GM23248 (cell line): ENCODE data around the gene CEP350. TPM values are rescaled to one million over a fixed set of nuclear protein-coding genes. Genes with fewer than 3 reads are reported as not detected.
"Not testable (repeated sequence)": the region's sequence is repeated elsewhere in the genome, so short reads cannot be mapped to it uniquely, and the experiment has no call there.

Source experiments
- DNase-seq: peaks from one replicate; pipeline ENCODE4 v3.0.0-alpha.2; 2015
- H2AFZ ChIP-seq: fragments of 200-600 bp; sonication (generic); 2 replicates; pipeline ENCODE4 v1.6.1; 2016; ENCODE audit warnings: antibody characterized with exemption
- H3F3A ChIP-seq: fragments of 200-600 bp; sonication (generic); 2 replicates; pipeline ENCODE4 v1.6.1; 2016; ENCODE audit warnings: mild to moderate bottlenecking, antibody characterized with exemption, mixed run types; ENCODE audit not compliant: insufficient read depth
- H3K27ac ChIP-seq: fragments of 200-600 bp; sonication (generic); 2 replicates; pipeline ENCODE4 v1.5.1; 2016; ENCODE audit warnings: mild to moderate bottlenecking
- H3K27me3 ChIP-seq: fragments of 200-600 bp; sonication (generic); replicated peaks from 2 replicates; pipeline ENCODE4 v1.6.1; 2016; ENCODE audit warnings: mild to moderate bottlenecking; ENCODE audit not compliant: insufficient read depth
- H3K36me3 ChIP-seq: fragments of 200-600 bp; sonication (generic); 2 replicates; pipeline ENCODE4 v1.6.1; 2016; ENCODE audit warnings: low read depth, mild to moderate bottlenecking
- H3K4me1 ChIP-seq: fragments of 200-600 bp; sonication (generic); 2 replicates; pipeline ENCODE4 v1.6.1; 2016; ENCODE audit warnings: mild to moderate bottlenecking; ENCODE audit not compliant: insufficient read depth
- H3K4me2 ChIP-seq: fragments of 200-600 bp; sonication (generic); one replicate; pipeline ENCODE4 v1.6.1; 2016; ENCODE audit warnings: mild to moderate bottlenecking; ENCODE audit not compliant: unreplicated experiment
- H3K4me3 ChIP-seq: fragments of 200-600 bp; sonication (generic); 2 replicates; pipeline ENCODE4 v1.5.1; 2016; ENCODE audit warnings: mild to moderate bottlenecking
- H3K79me2 ChIP-seq: fragments of 200-600 bp; sonication (generic); 2 replicates; pipeline ENCODE4 v1.6.1; 2016; ENCODE audit warnings: mild to moderate bottlenecking; ENCODE audit not compliant: insufficient read depth
- H3K9ac ChIP-seq: fragments of 200-600 bp; sonication (generic); 2 replicates; pipeline ENCODE4 v1.6.1; 2016; ENCODE audit warnings: mild to moderate bottlenecking
- H3K9me2 ChIP-seq: fragments of 200-600 bp; sonication (generic); 2 replicates; pipeline ENCODE4 v1.6.1; 2016; ENCODE audit warnings: mixed run types, mild to moderate bottlenecking, moderate library complexity; ENCODE audit not compliant: insufficient read depth
- H3K9me3 ChIP-seq: fragments of 200-600 bp; sonication (generic); one replicate; pipeline ENCODE4 v1.6.1; 2017; ENCODE audit warnings: low read depth
- H4K20me1 ChIP-seq: fragments of 200-600 bp; sonication (generic); 2 replicates; pipeline ENCODE4 v1.6.0; 2016; ENCODE audit not compliant: insufficient read depth
- EZH2 ChIP-seq: fragments of 200-600 bp; sonication (generic); IDR thresholded peaks from 2 replicates; pipeline ENCODE4 v1.6.1; 2018; ENCODE audit warnings: antibody characterized with exemption, mild to moderate bottlenecking; ENCODE audit not compliant: insufficient read depth, poor library complexity, severe bottlenecking
- EZH2phosphoT487 ChIP-seq: fragments of 200-600 bp; sonication (generic); IDR thresholded peaks from 2 replicates; pipeline ENCODE4 v1.6.1; 2018; ENCODE audit warnings: antibody characterized with exemption, moderate library complexity, mild to moderate bottlenecking, low read depth; ENCODE audit not compliant: insufficient read depth
- WGBS, 2 experiments: methylation state at CpG; one replicate each; pipeline ENCODE4 v1.1.6; 2015 to 2017; ENCODE audit warnings: low lambda C conversion rate in 2 of 2, low coverage in 1 of 2; ENCODE audit errors: missing lambda C conversion rate in 2 of 2; 5-methylcytosine and 5-hydroxymethylcytosine counted together
- in situ Hi-C: fragments of 300-500 bp; cut with MboI; formaldehyde crosslinking; loops from 2 replicates; pipeline ENCODE4 v1.15.0; 2020
- polyA plus RNA-seq: library from polyadenylated mRNA; unstranded; fragments of >200 nt; fragmentation: Nextera tagmentation; extraction: Ambion mirVana; gene quantifications from 2 replicates; pipeline ENCODE4 v1.2.1, GENCODE V29; 2016
- total RNA-seq: library from RNA; depleted of rRNA; stranded (reverse); fragments of >200 nt; shearing (Covaris generic); gene quantifications from 2 replicates; pipeline ENCODE4 v1.2.3, GENCODE V29; 2014

Gene CEP350
- total and polyA plus RNA-seq, 2 experiments from 2014 or later, result 14.9 to 81.3 TPM

DNA sequence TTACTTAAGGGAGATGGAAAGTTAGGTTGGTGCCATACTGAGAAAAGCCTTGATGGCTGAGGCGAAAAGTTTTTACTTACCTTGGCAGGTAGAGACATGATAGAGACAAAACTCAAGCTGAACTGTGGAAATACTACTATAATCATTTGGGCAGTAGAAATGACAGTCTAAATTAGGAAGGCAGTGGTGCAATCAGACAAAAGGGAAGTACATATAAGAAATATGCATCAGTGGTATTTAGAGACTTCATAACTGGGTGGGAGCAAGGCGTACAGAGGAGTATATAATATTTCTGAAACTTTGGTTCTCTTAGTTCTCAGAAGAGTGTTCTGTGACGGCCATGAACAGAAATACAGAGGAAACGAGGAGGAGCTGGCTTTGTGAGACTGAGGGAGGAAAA lies 2.4 kb upstream of the CEP350 start:
- Histone ChIP-seq H3K4me3 (no peak overlapping the region), H3K9me3 (no peaks in the 10 kb centered on the region), H3K9me2 (no peaks in the 10 kb centered on the region), H3K27ac (no peak overlapping the region), H4K20me1 (peaks cover 3% of the 10 kb centered on the region; the same call in 1 of the 2 replicates), H3K27me3 (no peaks in the 10 kb centered on the region), H3K4me2 (no peak overlapping the region), H3F3A (peaks cover 17% of the 10 kb centered on the region), H3K36me3 (no peaks in the 10 kb centered on the region), H3K9ac (no peak overlapping the region), H3K79me2 (peaks cover 33% of the 10 kb centered on the region), H3K4me1 (peaks cover 16% of the 10 kb centered on the region), H2AFZ (no peak overlapping the region)
- in situ Hi-C loops, result no loop called here
- WGBS, 2 experiments, result 87 to 89% methylated on average over 4 of the region's 4 CpGs
- no peak for DNase-seq
- TF ChIP-seq EZH2phosphoT487 (no peak), EZH2 (no peak)

DNA sequence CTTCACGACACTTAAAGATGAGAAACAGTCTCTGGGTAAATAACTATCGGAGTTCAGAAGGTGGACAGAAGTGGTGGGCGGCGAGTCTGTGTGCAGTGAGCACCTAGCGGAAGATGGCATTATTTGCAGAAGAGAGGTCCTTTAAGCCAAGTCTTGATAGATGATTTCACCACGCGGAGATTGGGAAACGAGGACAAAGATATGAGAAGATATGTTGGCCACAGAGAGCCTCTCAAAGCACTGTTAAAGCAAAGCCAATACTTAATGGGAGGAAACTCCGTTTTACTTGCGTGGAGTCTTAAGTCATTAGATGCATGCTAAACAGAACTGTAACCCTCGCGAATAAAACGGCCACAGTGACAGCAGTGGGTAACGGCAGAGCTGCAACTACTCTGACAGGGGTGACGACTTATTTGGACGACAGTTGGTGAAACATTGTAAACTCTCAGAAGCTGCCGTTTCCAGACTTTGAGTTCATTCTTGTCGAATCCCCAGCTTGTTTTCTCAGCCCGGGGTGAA lies 577 bp upstream of the CEP350 start:
- in situ Hi-C loops, result no loop called here
- H3K27me3 ChIP-seq, result no peaks in the 10 kb centered on the region
- peaks cover 17% of the 10 kb centered on the region for H3F3A ChIP-seq
- peaks cover 26% of the 10 kb centered on the region for H3K4me1 ChIP-seq
- peak overlapping the region; percentile 91 for H3K4me2 ChIP-seq
- no peak for TF ChIP-seq EZH2phosphoT487
- H3K9me2 ChIP-seq, result no peaks in the 10 kb centered on the region
- H4K20me1 ChIP-seq, result peaks cover 7% of the 10 kb centered on the region; the same call in 1 of the 2 replicates
- H3K36me3 ChIP-seq, result no peaks in the 10 kb centered on the region
- DNase-seq, result peak; percentile 82
- H3K27ac ChIP-seq, result peak overlapping the region; percentile 85
- WGBS, 2 experiments, result 2% methylated on average over 19 of the region's 19 CpGs
- H3K4me3 ChIP-seq, result peak overlapping the region; percentile 96
- peak overlapping the region; percentile 99 for H2AFZ ChIP-seq
- peak overlapping the region; percentile 93 for H3K9ac ChIP-seq
- no peaks in the 10 kb centered on the region for H3K9me3 ChIP-seq
- H3K79me2 ChIP-seq, result peaks cover 51% of the 10 kb centered on the region

DNA sequence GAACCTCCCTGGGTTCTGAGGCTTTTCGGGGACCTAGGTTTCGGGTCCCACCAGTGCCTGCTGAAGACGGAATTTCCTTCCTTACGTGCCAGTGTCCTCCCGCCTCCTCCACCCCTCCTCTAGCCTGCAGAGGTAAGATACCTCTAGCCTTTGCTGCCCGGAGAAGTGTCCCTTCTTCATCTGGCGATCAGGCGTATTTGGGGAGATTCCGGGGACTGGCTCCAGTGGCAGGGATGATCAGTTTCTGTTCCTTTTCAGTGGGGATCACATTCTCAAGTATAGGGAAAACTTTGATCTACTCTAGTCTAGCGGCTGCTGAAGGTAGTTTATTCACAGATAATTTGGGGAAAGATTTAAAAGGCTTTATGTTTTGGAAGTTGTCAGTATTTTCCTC lies 674 bp downstream of the CEP350 start:
- H3K9me3 ChIP-seq, result no peaks in the 10 kb centered on the region
- peaks cover 7% of the 10 kb centered on the region; the same call in 1 of the 2 replicates for H4K20me1 ChIP-seq
- H3K4me2 ChIP-seq, result peak overlapping the region; percentile 93
- H3F3A ChIP-seq, result peaks cover 17% of the 10 kb centered on the region
- peak overlapping the region; percentile 99 for H2AFZ ChIP-seq
- peaks cover 26% of the 10 kb centered on the region for H3K4me1 ChIP-seq
- TF ChIP-seq EZH2 (no peak), EZH2phosphoT487 (no peak)
- peak overlapping the region; percentile 96 for H3K4me3 ChIP-seq
- DNase-seq, result no peak
- no peaks in the 10 kb centered on the region for H3K27me3 ChIP-seq
- peaks cover 62% of the 10 kb centered on the region for H3K79me2 ChIP-seq
- H3K9ac ChIP-seq, result peak overlapping the region; percentile 93
- no peaks in the 10 kb centered on the region for H3K9me2 ChIP-seq
- H3K27ac ChIP-seq, result peak overlapping the region; percentile 85
- in situ Hi-C loops, result no loop called here
- WGBS, 2 experiments, result 0 to 2% methylated on average over 10 of the region's 10 CpGs
- no peaks in the 10 kb centered on the region for H3K36me3 ChIP-seq

DNA sequence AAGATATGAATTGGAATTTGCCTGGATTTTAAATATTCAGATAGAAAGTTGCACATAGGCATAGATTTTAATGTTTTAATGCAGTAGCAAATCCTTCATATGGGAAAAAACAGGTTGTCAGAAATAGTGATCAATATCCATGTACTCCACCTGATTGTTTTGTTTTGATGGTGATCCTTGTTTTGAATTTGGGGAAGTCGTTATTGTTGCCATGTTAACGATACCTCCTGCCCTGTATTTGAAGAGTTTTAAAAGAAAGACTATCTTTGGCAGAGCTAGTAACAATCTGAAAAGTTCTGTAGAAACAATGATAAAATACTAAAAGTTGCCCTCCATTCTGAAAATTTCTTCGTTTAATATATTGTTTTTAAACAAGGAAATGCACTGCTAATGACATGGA lies 1.1 kb downstream of the CEP350 start:
- peak overlapping the region; percentile 85 for H3K27ac ChIP-seq
- H4K20me1 ChIP-seq, result peaks cover 7% of the 10 kb centered on the region; the same call in 1 of the 2 replicates
- peaks cover 67% of the 10 kb centered on the region for H3K79me2 ChIP-seq
- H3K9me3 ChIP-seq, result no peaks in the 10 kb centered on the region
- DNase-seq, result no peak
- peak overlapping the region; percentile 96 for H3K4me3 ChIP-seq
- H3K9ac ChIP-seq, result peak overlapping the region; percentile 93
- H3K27me3 ChIP-seq, result no peaks in the 10 kb centered on the region
- H3K9me2 ChIP-seq, result no peaks in the 10 kb centered on the region
- peaks cover 26% of the 10 kb centered on the region for H3K4me1 ChIP-seq
- H2AFZ ChIP-seq, result peak overlapping the region; percentile 99
- in situ Hi-C loops, result no loop called here
- H3K36me3 ChIP-seq, result no peaks in the 10 kb centered on the region
- TF ChIP-seq EZH2phosphoT487, result no peak
- 0 to 3% methylated on average over 3 of the region's 3 CpGs for WGBS, 2 experiments
- peak overlapping the region; percentile 93 for H3K4me2 ChIP-seq
- H3F3A ChIP-seq, result peaks cover 17% of the 10 kb centered on the region

DNA sequence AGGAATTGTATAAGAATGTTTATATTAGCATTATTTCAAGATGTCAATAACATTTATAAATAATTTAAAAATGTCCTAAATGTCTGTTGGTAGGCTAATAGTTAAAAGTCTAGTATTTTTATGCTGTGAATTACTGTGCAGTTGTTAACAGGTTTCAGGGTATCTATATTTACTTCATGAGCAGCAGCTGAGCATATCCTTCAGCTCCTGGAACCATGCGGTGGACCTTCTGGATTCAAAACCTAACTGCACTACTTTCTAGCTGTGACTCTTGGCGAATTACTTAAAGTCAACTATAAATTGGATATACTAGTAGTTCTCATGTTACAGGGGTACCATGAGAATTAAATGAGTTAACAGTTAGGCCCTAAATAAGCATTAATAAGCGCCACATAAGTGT lies 3.7 kb downstream of the CEP350 start:
- no peaks in the 10 kb centered on the region for H3K9me2 ChIP-seq
- peaks cover 13% of the 10 kb centered on the region for H3F3A ChIP-seq
- no peaks in the 10 kb centered on the region for H3K9me3 ChIP-seq
- no peak overlapping the region for H3K4me3 ChIP-seq
- H3K27me3 ChIP-seq, result no peaks in the 10 kb centered on the region
- no peak overlapping the region for H2AFZ ChIP-seq
- peaks cover 7% of the 10 kb centered on the region; the same call in 1 of the 2 replicates for H4K20me1 ChIP-seq
- no peak overlapping the region for H3K9ac ChIP-seq
- peaks cover 87% of the 10 kb centered on the region for H3K79me2 ChIP-seq
- no peaks in the 10 kb centered on the region for H3K36me3 ChIP-seq
- in situ Hi-C loops, result no loop called here
- WGBS, 2 experiments, result 74 to 76% methylated on average over 3 of the region's 3 CpGs
- no peak for DNase-seq
- H3K4me2 ChIP-seq, result no peak overlapping the region
- no peak for TF ChIP-seq EZH2phosphoT487
- TF ChIP-seq EZH2, result no peak
- no peak overlapping the region for H3K27ac ChIP-seq
- H3K4me1 ChIP-seq, result peaks cover 25% of the 10 kb centered on the region

DNA sequence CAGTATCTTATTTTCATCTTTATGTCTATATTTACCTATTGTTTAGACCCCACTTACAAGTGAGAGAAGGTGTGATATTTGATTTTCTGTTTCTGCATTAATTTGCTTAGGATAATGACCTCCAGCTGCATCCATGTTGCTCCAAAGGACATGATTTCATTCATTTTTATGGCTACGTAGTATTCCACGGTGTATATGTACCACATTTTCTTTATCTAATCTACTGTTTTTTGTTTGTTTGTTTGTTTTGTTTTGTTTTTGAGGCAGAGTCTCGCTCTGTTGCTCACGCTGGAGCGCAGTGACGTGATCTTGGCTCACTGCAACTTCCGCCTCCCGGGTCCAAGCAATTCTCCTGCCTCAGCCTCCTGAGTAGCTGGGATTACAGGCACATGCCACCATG lies 7.6 kb downstream of the CEP350 start:
- DNase-seq, in situ Hi-C loops, H2AFZ ChIP-seq, H3K4me2 ChIP-seq, H4K20me1 ChIP-seq, H3K27me3 ChIP-seq, H3K9ac ChIP-seq, H3K4me3 ChIP-seq, H3K36me3 ChIP-seq, H3K9me2 ChIP-seq, H3K27ac ChIP-seq, H3K9me3 ChIP-seq: not testable (repeated sequence)
- Histone ChIP-seq H3F3A (peaks cover 13% of the 10 kb centered on the region; the same call in 1 of the 2 replicates), H3K79me2 (peaks cover 99% of the 10 kb centered on the region), H3K4me1 (peaks cover 10% of the 10 kb centered on the region)
- 97 to 98% methylated on average over 8 of the region's 8 CpGs for WGBS, 2 experiments
